ENCODE data around the gene TMC5. TPM values are rescaled to one million over a fixed set of nuclear protein-coding genes. Genes with fewer than 3 reads are reported as not detected.

The TMC5 gene
- total and polyA plus RNA-seq, 2 donors (not counting 3 experiments of a cell fraction or from before 2014, with no cell fraction given) = not detected

GRCh38 chr16:19517424-19518089 lies 99.9 kb downstream of the TMC5 start:
- no peaks in the 10 kb centered on the region for H4K20me1 ChIP-seq (replicated peaks; ENCODE audit: control insufficient read depth, extremely low read depth, insufficient read depth, low read length)
- POLR2A ChIA-PET = no interaction called here

More at GRCh38 chr16:19517424-19518089, 99.9 kb downstream of the TMC5 start:
- dilution Hi-C loops (cut with MboI; ENCODE audit: extremely low pct_ligation_motif_present, low sequenced_read_pairs) = no loop called here
- Histone ChIP-seq H3K4me3 (replicated peaks in 1 of 3; ENCODE audit: insufficient read depth in 1 of 3, low read depth in 1 of 3, low read length in 3 of 3) (no peak overlapping the region), H3K36me3 (ENCODE audit: control insufficient read depth in 2 of 2, extremely low read depth in 1 of 2, insufficient read depth in 2 of 2, low read length in 2 of 2) (peaks cover 0 to 5% of the 10 kb centered on the region in 2 experiments), H2AFZ (ENCODE audit: low read depth, low read length) (no peak overlapping the region), H3K9me1 (replicated peaks; ENCODE audit: control insufficient read depth, extremely low read depth, insufficient read depth, low read length) (no peaks in the 10 kb centered on the region), H3K4me2 (ENCODE audit: insufficient read depth, low read length) (no peak overlapping the region), H3K27me3 (ENCODE audit: control insufficient read depth in 2 of 2, insufficient read depth in 2 of 2, low read length in 2 of 2) (no peaks in the 10 kb centered on the region), H3K9ac (replicated peaks; ENCODE audit: extremely low read depth, insufficient read depth, low read length) (no peak overlapping the region), H3K9me3 (replicated peaks; ENCODE audit: control insufficient read depth, insufficient read depth, low read length) (no peaks in the 10 kb centered on the region), H3K79me2 (ENCODE audit: control insufficient read depth, insufficient read depth, low read length) (peaks cover 18% of the 10 kb centered on the region), H3K27ac (ENCODE audit: insufficient read depth, low read depth, low read length) (no peak overlapping the region), H3K4me1 (ENCODE audit: control insufficient read depth, extremely low read depth, insufficient read depth, low read length) (peaks cover 13% of the 10 kb centered on the region)
- peak; percentile 14 for DNase-seq (ENCODE audit: low read depth, low spot score)
- CTCF ChIA-PET = interaction anchor here (1.3 to 5.1 kb wide), 4 partner anchors 9 to 14 kb away, joined by 3 to 28 read pairs (median 4); no protein-coding TSS in a partner anchor
- FAIRE-seq = no peak
- BruUV-seq (replicated peaks) = no TSS peak
- intact Hi-C loops (cut with micrococcal nuclease) = no loop called here
- no peak for TF ChIP-seq MAX (IDR thresholded peaks at IDR 0.05; ENCODE audit: insufficient read depth, insufficient read length)
- TF ChIP-seq GATA2 (IDR thresholded peaks at IDR 0.05; ENCODE audit: insufficient read depth, insufficient read length, low read depth, low read length) = no peak
- no peak for TF ChIP-seq JUN (IDR thresholded peaks at IDR 0.05; ENCODE audit: borderline replicate concordance, insufficient read depth, insufficient read length, low read depth)
- no peak for TF ChIP-seq POLR2A (IDR thresholded peaks at IDR 0.05; ENCODE audit: low read depth, low read length)
- TF ChIP-seq EZH2 (IDR thresholded peaks at IDR 0.05; ENCODE audit: borderline replicate concordance, low read depth, low read length, severe bottlenecking) = no peak
- no peak for TF ChIP-seq CTCF (IDR thresholded peaks at IDR 0.05; ENCODE audit: extremely low read depth in 1 of 2, insufficient read depth in 1 of 2, low read depth in 1 of 2, low read length in 2 of 2)
- TF ChIP-seq POLR2AphosphoS5 (IDR thresholded peaks at IDR 0.05; ENCODE audit: insufficient read depth, low read depth, low read length) = no peak
- no peak for TF ChIP-seq MYC (IDR thresholded peaks at IDR 0.05; ENCODE audit: low read depth, low read length)
- no peak for TF ChIP-seq FOS (IDR thresholded peaks at IDR 0.05; ENCODE audit: borderline replicate concordance, insufficient read depth, low read length)
